Measurements from ENCODE around the gene TPH1. TPM values are rescaled to one million over a fixed set of nuclear protein-coding genes. Genes with fewer than 3 reads are reported as not detected.

Gene TPH1
- under 0.01 TPM in 2 replicates for total RNA-seq

DNA sequence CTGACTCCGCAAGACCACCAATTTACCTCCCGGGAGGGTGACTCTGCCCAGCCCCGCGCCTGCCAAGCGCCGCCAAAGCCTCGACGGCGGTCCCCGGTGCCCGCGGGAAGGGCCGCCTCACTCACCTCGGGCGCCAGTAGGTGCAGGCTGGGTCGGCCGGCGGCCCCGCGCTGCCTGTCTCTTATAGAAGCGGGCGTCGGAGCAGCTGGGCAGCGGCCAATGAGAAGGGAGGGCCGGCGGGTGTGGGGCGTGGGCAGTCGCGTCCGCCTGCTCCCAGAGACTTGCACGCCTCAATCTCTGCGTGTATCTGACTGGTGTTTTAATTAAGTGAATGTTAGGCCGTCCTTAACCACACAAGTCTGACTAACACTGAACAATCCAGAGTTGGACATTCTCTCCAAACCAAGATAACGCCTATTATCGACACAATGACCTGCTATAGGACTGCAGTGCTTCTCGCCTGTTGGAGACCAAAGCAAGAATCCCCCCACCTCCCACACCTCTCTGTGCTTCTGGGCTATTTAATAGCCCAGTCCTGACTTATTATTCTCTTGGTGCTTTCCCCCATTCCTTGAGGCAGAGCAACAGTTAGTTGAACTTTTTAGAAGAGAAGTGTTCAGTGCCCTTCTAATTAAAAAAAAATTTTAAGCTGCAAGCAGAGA lies at the start of gene TPH1:
TSS of gene TPH1 (minus strand) at position 154 of the 662 bp plus-strand sequence. CDS start 5,507 bp downstream, outside the sequence.

DNA sequence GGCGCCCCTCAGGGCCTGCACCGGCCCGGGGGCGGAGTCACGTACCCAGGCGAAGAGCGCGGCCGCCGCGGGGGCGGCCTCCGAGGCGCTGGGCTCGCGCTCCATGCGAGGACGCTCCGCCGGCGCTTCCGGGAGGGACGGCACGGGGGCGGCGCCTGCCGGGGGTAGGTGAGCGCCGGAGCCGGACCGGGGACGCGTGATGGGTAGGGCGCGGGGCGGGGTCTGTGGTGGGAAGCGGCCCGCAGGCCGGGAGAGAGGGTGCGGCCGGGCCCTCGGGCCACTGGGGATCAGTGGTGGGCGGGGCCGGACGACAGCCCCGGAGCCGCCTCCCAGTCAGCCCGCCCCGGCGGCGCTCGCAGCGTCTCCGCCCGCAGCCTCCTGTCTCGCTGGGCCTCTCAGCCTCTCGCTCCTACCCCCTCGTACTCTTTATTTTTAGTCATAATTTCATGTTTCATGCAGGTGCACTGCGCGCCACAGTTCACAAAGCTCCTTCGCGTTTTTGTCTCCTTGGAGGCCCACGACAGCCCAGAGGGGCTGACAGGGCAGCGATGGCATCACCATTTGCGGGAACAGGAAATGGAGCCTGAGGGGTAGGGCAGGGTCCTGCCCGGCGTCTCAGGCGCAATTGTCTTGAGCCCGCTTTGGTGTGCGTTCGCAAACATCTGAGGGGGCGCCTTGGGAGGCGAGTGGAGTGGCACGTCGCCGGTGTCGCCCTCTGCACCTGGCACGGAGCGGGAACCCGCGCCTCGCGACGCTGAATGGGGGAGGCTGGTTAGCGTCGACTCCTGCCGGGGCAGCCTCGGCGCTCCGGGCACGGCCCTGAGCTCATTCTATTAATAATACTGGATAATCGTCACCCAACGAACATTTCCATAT lies 32.9 kb downstream of the TPH1 start, which contains the start of gene SERGEF:
TSS of gene SERGEF (minus strand) at position 142 of the 876 bp plus-strand sequence. CDS start at position 105, 37 bp downstream.

Other genes with a start within 250 kb of the TPH1 start
- gene SERGEF, start 33.2 kb downstream of the TPH1 start, total RNA-seq: 20.5 and 25.1 TPM in 2 replicates
- 10.8 and 21.8 TPM in 2 replicates for gene SAAL1, start 59.8 kb upstream of the TPH1 start, total RNA-seq
- not detected in 2 replicates for gene MRGPRX3, start 86.3 kb upstream of the TPH1 start, total RNA-seq
- gene MRGPRX4, start 126.6 kb upstream of the TPH1 start, total RNA-seq: not detected in 2 replicates
- not detected in 2 replicates for gene SAA4, start 190.5 kb upstream of the TPH1 start, total RNA-seq
- gene SAA2, start 202.4 kb upstream of the TPH1 start, total RNA-seq: not detected in 2 replicates
- gene SAA1, start 220.0 kb upstream of the TPH1 start, total RNA-seq: not detected in 2 replicates

All from smooth muscle cell of trachea (primary cell).